Stimulated activated CD4-positive, alpha-beta T cell treated with anti-CD3 and anti-CD28 coated beads, Interleukin-1b, Interleukin-23, amount 100 ng/mL, for 4 hours (primary cell): ENCODE results near the gene TAF3.
"Not testable (repeated sequence)": the region's sequence is repeated elsewhere in the genome, so short reads cannot be mapped to it uniquely, and the experiment has no call there.

Experiments used
- DNase-seq, 2 donors: peaks; one replicate each; pipeline ENCODE4 v3.0.0-alpha.2; 2020; ENCODE audit warnings: low read depth in 2 of 2

The TAF3 gene

DNA sequence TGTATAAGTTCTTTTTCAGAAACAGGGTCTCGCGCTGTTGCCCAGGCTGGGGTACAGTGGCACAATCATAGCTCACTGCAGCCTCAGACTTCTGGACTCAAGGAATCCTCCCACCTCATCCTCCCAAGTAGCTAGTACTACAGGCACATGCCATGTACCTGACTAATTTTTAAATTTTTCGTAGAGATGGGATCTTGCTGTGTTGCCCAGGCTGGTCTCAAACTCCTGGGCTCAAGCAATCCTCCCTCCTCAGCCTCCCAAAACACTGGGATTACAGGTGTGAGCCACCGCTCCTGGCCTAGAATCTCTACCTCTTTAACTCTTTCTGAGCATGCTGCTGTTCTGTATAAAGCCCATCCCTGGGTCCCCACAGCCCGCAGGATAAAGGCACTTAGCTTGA is 212.9 kb downstream of the TAF3 start:
- not testable (repeated sequence) for DNase-seq

DNA sequence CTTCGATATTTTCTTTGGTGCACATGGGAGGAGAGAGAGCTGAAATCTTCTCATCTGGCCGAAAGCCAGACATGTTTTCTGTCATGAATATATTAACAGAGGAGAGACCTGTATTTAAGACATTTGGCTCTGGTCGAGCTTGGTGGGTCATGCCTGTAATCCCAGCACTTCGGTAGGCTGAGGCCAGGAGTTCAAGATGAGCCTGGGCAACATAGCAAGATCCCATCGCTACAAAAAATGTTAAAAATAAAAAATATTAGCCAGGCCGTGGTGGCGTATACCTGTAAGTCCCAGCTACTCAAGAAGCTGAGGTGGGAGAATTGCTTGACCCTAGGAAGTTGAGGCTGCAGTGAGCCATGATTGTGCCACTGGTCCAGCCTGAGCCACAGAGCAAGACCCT is 214.3 kb downstream of the TAF3 start:
- DNase-seq = no peak

DNA sequence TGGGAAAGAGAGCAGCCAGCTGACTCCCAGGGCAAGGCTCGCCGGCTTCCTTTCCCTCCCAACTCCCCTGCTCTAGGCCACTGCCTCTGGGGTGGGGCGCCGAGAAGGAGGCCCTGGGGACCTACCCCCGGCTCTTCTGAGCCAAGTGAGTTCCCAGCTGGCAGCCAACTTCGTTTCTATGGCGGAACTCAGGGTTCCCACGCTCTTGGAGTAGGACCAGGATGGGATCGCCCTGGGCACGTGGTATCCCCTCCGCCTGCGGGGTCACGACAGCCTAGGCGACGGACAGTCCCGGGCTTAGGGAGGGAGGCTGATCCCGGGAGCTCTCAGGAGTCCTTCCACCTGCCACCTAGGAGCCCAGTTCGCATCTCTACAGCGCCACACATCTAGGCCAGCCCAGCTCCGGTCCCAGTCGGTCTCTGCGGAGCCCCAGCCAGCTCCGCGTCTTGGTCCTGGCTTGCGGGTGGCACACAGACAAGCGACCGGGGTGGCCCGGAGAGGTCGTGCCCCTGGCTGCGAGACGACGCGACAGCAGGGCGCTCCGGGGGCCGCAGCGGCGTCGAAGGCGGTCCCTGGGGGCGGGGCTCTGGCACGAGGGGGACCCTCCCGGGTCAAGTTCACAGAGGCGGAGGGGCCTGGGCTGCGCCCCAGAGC is 215.6 kb downstream of the TAF3 start:
- DNase-seq = no peak

DNA sequence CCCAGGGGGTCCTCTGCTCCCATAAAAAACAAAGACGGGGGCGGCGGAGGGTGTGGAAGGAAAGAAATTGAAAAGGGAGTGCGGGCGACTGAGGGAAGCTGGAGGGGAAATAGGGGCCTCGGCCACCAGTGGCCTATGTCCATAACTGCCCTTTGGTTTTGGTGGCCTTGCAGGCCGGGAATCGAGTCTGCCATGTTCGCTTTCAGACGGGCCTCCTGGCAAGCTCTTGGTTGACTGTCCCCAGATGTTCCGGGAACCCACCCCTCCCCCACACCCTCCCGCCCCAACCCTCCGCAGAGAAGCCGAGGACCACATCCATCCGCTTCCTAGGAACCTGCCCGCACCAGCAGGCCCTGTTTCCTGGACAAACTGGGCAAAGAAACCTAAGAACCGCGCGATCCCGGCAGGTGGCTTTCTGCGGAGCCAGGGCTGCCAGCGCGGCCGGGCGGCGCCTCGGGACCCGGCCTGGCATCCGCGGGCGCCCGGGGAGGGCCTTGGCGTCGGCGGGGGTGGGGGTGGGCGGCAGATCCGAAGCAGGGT is 216.2 kb downstream of the TAF3 start:
- DNase-seq = no peak

DNA sequence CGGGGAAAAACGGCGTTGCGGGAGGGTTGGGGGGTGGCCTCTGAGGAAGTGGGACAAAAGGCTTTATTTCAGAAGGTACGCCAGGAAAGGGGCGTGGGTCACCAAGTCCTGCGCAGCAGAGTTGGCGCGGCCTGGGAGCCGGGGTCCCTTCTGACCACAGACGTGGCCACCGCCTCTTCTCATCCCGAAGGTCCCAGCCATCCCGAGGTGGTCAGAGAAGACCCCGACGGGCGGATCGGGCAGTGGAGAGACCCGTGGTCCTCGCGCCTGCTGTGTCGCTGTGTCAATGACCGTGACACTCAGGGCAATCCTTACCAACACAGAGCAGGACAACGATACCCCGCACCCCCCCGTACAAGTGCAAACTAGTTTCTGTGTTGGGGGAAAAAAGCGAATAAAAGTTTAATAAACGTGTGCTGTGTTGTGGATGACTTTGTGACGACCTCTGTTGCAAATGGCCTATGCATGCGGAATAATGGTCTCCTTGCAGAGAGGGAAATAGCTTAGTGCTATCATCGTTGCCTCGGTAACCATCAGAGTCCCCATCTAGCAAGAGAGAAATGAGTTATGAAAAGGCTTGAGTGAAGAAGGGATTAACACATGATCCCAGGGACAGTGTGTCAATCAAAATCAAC is 216.8 kb downstream of the TAF3 start:
- DNase-seq = no peak

DNA sequence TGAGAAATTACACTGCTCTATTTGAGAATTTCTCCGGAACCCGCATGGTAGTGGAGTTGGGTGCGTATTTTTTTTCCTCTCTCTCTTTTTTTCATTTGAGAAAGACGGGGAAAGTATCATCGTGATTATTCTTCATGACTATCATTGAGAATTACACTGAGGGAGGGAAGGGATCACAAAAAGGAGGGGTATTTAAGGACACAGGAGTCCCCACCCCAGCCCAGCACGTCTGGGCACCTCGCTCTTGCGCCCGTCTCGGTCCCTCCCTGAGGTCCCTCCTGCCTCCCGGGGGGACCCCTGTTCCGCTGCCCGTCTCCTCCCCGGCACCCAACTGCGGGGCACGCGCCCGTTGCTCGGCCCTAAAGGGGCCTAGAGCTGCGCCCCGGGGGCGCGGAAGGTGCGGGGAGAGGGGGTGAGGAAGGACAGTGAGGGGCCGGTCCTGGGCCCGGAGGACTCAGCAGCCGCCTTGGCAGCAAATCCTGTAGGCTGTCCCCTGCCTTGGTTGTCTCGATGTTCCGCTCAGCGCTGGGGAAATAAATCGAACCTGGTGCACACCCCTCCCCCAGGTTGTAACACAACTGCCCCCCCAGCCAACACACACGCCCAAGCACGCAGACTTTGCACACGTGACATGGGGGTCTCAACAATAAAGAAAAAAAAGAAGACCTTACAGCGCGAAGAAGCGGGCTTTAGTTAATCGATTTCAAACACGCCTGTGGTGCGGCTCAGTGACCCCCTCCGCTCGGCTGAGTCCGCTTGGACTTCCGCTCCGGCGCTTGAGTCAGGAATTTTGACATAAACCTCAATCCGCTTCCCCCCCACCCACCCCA is 217.6 kb downstream of the TAF3 start:
- no peak for DNase-seq

DNA sequence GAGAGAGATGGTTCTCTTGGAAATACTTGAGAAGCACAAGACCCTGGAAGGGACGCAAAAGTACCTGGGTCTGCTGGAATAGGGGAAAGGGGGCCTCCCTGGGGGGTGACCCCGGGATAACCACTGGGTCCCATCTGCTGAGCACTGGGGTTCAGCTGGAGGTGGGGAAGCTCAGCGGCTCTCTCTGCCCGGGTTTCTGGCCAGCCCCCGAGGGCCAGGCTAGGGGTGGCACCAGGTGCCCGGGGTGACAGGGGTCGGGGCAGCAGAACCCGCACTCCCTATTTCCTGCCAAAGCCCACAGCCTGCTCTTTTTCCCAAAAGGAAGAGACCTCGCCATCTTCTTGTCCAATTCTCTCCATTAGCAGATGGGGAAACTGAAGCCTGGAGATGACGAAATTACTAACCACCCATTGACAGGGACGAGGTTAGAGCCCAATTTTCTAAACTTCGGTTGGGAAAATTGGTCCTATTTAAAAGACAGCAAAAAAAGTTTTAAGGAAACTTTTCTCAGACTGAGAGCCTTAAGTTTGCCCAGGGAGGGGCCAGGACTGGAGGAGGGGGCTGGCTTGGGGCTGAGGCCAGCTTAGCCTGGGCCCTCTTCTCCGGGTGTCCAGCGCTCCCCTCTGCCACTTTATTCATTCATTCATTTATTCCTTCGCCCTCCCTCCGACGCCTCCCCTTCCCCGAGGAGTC is 218.3 kb downstream of the TAF3 start:
- no peak for DNase-seq

DNA sequence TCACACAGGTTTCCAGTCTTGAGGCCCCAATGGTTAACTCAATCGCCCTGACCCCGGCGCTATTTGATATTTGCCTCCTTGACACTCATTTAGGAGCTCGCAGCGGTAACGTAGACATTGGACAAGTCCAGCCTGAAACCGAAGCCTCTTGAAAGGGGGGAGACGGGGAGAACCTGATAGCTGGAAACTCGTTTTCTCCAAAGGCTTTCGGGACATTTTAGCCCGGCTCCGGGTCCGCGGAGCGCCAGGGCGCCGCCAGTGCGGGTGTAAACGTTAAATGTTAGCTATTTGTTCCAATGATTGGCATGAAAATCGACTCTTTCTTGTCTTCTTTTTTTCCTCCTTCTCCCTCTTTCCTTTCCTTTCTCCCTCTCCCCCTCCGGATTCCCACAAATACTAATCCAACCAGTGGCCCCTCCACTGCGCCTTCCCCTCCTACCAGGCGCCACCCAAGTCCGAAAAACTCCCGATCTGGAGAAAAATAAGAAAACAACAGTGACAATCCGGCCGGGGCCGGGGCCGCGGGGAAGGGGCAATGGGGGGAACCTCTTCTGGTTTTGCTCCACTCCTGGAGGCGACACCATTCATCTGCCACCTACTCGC is 219.0 kb downstream of the TAF3 start:
- no peak for DNase-seq

DNA sequence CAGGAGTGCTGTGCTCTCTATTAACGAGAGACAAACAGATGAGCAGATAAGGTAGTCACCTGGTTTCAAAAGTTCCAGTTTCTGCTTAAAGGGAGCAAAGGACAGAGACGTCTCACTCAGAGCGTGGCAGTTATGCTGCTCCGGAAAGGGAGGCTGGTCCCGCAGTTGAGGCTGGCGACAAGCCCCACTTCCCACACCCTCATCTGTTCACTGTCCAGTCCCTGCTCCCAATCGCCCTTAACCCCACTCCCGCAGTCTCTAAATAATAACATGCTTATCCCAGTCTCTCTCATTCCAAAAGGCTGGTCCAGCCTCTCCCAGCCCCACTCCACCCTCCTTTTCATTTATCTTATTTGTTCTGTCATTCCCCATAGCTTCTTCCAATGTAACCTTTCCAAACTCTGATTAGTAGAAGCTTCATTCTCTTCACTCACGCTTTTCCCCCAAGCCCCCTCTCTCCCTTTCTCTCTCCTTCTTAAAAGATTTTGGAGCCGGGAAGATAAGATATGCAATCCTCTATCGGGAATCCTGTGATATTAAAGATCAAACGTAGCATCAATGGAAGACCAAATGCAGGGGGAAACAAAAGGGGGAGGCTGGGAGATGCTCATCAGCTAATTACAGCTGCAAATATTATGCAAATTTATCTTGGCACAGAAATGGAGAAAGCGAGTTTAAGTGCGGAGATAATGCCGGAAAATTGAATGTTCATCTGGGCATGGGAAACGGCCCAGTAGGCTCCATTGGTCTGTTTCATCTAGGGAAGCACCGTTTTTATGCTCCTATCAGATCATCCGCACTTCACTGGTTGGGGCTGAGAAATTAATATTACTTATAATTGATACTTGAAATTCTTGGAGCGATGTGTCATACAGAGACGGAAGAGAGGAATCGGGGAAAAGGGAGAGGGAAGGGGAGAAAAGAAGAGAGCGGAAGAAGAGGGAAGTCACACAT is 219.9 kb downstream of the TAF3 start:
- no peak for DNase-seq

DNA sequence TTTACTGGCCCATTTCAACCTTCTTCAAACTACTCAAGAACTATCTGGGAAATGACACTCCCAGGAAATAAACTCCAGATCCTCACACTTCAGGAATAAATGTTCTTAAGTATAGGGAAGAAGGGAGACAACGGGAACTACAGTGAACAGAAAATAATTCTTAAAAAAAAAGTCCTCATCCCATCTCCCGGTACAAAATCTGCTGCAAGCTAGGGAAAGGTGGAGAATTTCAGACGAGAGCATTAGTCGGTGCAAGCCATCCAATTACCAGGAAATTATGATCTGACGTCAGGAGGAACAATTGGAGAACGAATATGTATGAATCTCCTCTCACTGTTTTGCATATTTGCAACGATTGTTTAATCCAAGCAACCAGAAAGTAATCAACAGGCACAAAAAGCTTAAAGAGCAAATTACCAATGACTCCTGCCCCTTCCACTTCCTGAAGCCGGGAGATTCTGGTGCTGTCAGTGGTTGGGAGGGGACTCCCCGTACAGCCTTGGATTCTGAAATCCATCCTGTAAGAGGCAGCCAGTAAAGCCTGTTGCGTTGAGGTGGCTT is 221.1 kb downstream of the TAF3 start:
- DNase-seq = no peak

DNA sequence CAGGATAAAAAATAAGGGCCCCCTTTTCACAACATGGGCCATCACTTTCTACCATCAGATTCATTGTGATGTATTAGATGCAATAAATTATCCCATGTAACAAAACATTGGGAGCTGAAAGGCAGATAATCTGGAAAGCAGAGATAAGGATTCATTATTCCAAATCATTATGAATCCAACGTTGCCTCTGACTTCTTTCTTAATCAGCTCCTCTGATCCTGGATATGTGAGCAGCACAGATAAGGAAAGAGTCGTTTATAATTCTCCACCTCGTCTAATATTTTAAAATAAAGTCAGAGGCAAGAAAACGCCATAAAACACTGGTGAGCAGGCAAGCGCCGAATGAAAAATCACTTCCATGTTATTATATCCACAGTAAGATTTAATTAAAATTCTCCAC is 222.3 kb downstream of the TAF3 start:
- DNase-seq = no peak

DNA sequence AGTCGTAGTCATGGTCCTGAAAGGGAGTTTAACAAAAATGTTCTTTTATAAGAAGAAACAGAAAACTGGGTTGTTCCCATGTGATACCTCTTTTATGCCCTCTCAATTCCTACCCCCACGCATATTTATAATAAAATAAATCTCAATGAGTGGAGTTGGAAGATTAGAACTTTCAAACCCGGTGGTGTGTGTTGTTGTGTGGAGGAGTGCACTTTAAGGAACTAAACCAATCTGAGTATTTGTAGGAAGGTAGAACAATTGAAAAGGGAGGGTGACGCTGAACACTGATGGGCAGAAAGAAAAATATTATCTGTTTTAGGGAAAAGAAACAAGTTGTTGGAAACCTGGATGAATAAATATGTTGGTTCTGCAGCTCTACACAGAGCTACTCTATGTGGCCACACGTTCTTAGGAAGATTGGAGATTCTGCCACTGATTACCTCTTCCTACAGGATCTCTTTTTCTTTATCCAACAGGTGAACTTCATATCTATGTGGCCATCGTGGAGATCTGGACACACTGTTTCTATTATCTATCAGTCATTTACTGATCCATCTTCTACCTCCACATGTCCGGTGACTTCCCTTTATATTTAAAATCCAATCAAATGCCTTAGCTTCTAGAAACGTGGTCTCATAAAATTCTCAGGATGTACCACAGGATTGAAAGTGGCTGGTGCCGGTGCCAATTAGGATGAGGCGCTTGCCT is 223.1 kb downstream of the TAF3 start:
- DNase-seq = no peak

DNA sequence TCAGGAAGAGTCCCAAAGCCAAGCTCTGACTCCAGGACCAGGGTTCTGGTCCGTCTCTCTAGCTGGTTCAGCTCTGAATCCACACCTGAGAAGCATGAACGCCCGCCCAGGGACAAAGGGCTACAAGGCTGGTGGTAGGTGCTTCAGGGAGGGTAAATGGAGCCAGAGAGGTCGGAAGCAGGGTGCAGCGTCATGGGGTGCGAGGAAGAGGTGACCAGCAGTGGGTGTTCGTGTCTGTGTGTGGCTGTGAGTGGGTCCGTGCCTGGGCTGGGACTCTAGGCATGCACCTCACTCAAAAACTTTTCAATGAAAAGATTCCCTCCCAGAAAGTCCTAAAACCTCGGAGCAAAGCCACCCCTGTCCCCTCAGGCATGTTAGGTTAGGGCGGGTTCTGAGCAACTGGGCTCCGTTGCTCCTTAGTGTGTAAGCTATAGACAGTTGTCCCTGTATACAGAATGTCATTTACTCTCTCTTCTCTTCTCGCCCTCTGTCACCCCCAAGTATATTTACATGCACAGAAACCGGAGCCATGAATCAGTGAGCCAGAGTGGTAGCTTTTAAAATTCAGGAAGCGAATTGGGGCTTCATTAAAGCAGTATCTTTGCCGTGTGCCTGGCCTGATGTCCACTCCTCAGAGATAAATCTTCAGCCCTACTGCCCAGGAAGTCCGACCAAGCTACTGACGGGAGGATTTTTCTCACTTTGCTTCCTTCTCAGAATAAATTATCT is 223.9 kb downstream of the TAF3 start:
- DNase-seq = no peak

DNA sequence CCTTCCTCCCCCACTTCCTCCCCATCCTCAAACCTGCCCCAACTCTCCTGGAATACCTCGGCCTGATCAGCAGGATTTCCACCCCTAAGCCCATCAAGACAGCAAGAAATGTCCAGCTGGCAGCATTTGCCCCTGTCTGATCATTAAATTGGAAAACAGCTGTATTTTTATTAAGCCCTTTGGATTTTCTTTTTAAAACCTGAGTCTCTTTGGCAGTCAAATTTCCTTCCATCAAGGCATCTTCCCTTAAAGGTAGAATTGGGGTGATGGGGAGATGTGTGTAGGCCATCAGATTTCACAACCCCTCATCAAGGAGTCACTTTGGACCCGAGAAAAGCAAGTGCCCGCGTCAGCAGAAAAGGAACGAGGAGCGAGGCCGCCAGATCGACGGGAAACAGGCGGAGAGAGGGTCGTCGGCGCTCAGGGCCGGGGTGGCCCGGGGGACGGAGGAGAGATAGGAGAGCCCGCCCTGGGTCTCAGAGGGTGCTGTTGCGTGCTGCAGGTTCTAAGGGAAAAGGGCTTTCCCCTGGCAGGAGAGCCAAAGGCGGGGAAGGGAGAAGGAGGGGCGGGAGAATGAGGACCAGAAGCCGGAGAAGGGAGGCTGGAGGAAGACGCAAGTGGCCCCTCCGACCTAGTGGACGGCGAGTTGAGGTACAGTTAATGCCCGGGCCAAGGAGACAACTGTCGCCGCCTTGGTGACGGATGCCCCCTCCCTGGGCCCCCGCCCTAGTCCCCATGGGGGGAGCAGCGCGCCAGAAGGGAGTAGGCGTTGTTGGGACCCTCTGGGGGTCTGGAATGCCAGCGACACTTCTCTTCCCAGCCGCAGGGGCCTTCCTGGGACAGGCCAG is 224.6 kb downstream of the TAF3 start:
- DNase-seq = no peak

DNA sequence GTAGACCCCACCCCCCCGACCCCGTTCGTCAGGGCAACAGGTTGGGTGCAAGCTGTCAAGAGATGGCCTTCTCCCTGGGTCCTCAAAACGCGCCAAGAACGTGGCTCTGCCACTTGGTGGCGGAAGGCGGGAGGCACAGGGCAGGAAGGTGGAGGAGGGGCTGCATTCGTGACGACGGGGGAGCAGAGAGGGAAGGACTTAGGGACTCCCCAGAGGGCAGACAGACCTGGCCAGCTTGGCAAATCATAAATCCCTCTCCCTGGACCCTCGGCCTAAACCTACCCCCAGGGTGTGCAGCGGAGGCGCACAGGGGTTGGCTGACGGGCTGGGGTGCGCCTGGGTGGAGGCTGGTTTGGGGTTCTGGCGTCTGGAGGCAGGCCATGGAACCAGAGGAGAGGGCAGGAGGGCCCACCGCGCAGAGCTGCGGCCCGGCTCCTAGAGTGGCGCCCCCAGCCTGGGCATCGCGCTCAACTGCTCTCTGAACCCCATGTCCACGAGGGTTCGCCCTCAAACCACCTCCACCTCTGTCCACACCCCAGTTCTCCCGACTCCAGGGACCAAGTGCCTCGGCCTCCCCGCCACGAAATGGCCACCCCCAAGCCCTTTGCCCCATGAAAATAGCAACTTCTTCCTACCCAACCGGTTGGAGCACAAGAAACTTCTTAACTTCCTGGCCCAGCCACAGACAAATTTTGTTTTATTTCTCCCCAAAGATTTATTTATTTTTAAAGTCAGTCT is 225.4 kb downstream of the TAF3 start:
- no peak for DNase-seq

DNA sequence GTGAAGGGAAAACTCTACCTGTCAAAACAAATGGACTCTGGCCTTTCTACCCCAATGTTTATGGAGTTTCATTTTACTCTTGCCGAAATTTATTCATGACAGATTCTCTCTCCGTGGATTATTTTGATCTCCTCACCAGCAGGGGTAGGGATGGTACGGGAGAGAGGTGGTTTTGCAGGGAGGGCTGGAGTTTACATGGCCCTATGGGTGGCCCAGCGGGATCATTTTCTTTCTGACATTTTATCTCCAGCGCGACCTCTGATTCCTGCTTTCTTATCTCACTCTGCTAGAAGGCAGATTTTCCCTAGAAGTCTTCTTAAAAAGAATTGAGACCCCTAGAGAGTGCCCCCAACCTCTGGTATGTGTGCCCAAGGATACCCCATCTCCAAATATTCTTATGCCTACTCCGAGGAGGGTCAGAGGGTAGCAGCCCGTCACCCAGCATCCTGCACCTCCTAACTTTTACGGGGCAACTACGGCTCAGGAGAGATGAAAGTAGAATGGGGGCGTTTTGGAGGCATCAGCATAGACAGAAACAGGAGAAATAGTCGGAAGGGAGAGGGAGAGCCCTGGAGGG is 226.1 kb downstream of the TAF3 start:
- DNase-seq = no peak
